T47D (cell line): Measurements from ENCODE around the gene MPHOSPH9.
"Not testable (repeated sequence)": the region's sequence is repeated elsewhere in the genome, so short reads cannot be mapped to it uniquely, and the experiment has no call there.

Experiments
- DNase-seq, 2 experiments: peaks; one replicate each; pipeline versions ENCODE4 v3.0.0 to v3.0.0-alpha.2; 2011 to 2012; ENCODE audit warnings: low read depth in 1 of 2, low spot score in 1 of 2
- JUND ChIP-seq: IDR thresholded peaks from 2 replicates; pipeline ENCODE4 v1.6.1; 2012; ENCODE audit warnings: low read depth
- in situ Hi-C: cut with HindIII; loops from 2 replicates; pipeline ENCODE4 v1.10.0; 2016; ENCODE audit warnings: low sequenced_read_pairs, low pct_unique_long_range_greater_than_20kb

Gene MPHOSPH9

DNA sequence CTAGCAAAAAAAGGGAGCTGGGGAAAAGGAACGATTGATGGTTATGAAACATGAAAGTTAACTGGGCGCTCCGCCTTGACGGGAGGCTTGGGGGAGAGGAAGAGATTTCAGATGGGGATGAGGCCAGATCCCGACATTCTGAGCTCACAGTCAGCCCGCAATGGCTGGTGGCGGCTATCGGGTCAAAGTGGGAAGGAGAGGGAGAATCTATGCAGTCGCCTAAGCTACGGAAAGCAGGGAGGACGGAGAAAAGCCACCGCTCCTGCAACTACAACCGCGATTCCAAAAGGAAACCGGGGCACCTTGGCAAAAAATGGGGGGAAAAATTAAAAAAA, 502 bp downstream of the MPHOSPH9 start:
- no peak for TF ChIP-seq JUND
- no peak for DNase-seq
- in situ Hi-C loops: no loop called here

DNA sequence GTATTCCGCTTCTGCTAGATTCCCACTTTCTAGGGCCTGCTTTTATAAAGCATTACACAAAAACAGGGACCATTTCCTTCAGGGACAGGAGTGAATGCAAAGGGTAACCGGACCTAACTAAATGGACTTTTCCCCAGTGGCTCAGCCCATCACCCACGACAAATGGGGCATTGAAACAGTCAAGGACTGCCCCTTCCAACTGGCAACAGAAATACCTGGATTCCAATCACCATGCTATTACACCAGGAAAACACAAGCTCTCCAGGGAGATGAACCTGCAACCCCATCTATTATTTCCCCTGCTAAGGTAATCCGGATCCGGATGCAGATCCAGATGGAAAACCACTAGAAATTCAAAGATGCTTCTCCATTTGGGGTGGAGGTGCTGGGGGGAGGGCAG, 1.0 kb downstream of the MPHOSPH9 start:
- in situ Hi-C loops: no loop called here
- DNase-seq: peak in 1 of 2 experiments; percentile 24
- TF ChIP-seq JUND: no peak

DNA sequence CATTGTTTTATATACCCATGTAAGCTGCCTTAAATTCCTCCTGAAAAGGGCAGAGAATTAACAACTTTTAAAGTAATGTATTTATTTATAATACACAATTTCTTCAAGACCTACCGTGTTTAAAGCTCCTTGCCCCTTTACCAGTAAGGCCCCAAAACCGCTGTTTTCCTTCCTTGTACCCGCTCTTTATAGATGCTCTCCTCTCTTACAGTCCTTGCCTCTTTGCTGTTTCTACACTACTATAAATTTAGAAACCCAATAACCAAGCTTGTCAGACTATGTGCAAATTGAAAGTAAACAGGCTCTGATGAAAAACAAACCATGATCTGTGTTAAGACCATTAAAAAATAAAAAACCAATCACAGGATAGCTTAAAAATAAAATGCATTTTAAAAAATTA, 3.9 kb downstream of the MPHOSPH9 start:
- in situ Hi-C loops: no loop called here
- no peak for DNase-seq
- TF ChIP-seq JUND: no peak

DNA sequence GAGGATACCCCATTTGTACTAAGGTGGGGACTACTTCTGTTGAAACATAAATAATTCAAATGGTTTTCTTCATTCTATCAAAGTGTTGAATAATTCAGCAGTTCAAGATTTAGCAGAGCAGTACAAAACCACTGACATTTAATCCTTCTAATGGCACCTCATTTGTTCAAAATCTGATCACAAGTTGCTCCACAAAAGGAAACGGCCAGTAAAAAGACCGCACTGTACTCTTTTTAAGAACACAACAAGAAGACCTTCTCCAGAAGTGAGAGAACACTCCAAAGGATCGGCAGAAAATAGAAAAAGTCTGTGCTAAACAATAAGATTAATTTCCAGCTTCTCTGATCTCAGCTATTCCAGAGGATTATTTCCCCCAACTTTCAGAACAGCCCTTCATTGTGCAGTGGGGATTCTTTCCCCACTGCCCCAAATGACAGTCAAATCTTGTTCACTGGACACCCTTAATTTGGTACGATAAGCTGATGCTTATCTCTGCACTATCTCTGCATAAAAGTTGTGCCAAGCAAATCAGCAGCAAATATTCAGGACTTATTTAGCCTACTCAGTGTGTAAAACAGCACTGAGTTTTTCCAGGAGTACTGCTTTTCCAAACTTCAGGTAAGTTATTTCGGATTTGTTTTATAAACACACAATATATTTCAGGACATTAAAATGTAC, 5.2 kb downstream of the MPHOSPH9 start:
- in situ Hi-C loops: no loop called here
- no peak for TF ChIP-seq JUND

DNA sequence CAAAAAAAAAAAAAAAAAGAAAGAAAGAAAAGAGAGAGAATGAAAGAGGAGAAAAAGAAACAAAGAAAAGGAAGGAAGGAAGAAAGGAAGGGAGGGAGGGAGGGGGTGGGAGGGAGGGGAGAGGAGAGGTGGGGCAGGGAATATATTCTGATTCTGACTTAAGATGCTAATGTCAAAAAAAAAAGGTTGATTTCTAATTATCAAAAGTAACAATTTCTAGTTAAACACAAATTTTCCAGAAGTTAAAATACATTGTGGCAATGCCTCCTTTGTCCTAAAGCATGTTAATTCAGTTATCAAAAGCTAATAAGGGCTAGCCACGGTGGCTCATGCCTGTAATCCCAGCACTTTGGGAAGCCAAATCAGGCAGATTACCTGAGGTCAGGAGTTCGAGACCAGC, 7.5 kb downstream of the MPHOSPH9 start:
- no peak for DNase-seq
- in situ Hi-C loops: no loop called here
- no peak for TF ChIP-seq JUND

More for the DNA sequence above, 5.2 kb downstream of the MPHOSPH9 start:
- no peak for DNase-seq

DNA sequence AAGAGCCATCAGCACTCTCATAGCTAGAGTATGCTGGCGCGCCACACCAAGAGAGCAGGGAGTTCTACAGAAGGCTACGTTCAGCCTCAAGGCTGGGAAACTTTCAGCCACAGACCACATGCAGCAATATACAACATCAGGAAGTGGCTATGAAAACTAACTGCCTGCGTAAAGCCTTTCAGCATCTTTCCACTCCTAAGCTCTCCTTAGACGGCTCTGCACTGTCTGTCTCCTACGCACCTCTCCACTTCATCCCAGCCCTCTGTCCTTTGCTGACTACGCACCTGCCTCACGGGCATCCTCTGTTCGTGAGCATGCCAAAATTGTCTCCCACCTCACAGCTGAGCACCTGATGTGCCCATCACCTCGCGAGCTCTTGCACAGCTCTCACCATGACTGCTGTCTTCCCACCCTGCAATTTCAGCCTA, 9.7 kb downstream of the MPHOSPH9 start:
- no peak for DNase-seq
- TF ChIP-seq JUND: no peak
- in situ Hi-C loops: no loop called here

DNA sequence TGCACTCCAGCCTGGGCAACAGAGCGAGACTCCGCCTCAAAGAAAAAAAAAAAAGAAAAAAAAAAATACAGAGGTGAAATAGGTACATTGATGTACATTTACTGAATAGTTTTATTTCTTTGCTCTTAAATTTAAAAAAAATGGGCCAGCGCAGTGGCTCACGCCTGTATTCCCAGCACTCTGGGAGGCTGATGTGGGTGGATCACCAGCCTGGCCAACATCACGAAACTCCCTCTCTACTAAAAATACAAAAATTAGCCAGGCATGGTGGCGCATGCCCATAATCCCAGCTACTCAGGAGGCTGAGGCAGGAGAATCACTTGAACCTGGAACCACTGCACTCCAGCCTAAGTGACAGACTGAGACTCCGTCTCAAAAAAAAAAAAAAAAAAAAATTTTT, 25.1 kb downstream of the MPHOSPH9 start:
- DNase-seq, in situ Hi-C loops: not testable (repeated sequence)

DNA sequence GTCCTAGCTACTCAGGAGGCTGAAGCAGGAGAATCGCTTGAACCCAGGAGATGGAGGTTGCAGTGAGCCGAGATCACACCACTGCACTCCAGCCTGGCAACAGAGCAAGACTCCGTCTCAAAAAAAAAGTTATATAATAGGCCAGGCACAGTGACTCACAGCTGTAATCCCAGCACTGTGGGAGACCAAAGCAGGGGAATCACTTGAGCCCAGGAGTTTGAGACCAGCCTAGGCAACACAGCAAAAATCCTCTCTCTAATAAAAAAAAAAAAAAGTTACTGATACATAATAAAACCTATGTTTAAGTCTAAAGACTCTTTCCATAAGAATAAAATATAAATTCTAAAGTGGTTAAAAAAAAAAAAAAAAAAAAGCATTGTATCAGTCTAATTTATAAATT, 26.1 kb downstream of the MPHOSPH9 start:
- not testable (repeated sequence) for DNase-seq

DNA sequence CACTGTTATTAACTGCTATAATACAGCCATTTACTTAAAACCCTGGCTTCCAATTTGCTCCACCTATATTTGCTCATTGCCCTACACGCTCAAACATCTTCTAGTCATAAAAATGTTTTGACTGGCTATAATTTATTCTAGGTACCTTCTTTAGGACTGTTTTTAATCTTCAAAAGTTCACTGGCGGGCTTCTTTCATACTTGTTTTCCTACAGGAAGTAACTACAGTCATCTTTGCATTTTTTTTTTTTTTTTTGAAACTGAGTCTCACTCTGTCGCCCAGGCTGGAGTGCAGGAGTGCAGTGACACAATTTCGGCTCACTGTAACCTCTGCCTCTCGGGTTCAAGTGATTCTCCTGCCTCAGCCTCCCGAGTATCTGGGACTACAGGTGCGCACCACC, 32.5 kb downstream of the MPHOSPH9 start:
- DNase-seq: no peak
- in situ Hi-C loops: no loop called here
- no peak for TF ChIP-seq JUND

More for the DNA sequence above, 26.1 kb downstream of the MPHOSPH9 start:
- in situ Hi-C loops: not testable (repeated sequence)

DNA sequence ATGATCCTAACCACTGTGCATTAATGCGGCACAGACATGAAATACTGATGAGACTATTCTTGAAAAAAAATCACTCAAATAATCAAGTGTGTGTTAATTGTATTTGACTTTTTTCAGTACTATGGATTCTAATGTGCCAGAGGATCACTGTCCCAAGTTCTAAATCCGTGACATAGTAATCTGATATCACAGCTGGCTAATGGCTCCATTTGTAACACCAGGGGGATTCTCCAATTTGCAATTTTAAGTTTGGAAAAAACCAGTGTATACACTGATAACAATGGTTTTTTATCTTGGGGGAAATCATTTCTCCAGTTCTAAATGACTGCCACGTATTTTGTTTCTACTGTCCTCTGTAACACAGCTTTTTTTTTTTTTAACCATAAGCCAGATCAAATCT, 33.0 kb downstream of the MPHOSPH9 start:
- no peak for DNase-seq
- TF ChIP-seq JUND: no peak
- in situ Hi-C loops: no loop called here

DNA sequence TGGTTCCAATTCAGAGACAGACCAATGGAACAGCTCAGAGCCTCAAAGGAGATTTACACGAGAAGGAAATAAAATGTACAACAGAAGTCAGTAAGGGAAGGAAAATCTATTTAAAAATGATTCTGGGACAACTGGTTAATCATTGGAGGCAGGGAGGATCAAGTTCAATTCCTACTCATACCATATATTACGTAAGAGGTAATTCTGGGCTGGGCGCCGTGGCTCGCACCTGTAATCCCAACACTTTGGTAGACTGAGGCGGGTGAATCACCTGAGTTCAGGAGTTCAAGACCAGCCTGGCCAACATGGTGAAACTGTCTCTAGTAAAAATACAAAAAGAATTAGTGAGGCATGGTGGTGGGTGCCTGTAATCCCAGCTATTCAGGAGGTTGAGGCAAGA, 45.3 kb downstream of the MPHOSPH9 start:
- in situ Hi-C loops: no loop called here
- TF ChIP-seq JUND: no peak

DNA sequence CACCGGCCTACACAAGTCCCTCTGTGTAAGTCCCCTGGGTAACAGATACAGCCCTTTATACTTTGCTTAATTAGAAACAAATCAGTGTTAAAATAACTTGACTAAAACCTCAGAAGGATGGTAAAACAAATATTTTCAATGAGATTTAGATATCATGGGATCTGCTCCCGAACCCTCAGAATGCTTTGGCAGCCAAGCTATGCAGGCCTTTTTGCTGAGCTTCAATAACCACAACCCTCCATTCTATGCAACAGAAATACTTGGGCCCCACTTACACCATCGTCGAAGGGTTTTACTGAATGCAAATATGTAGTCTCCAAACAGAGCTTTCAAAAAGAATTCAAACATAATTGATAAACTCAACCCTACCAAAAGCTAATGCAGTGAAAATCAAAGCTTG, 52.8 kb downstream of the MPHOSPH9 start:
- DNase-seq: no peak
- no peak for TF ChIP-seq JUND
- in situ Hi-C loops: no loop called here

More for the DNA sequence above, 45.3 kb downstream of the MPHOSPH9 start:
- DNase-seq: no peak

DNA sequence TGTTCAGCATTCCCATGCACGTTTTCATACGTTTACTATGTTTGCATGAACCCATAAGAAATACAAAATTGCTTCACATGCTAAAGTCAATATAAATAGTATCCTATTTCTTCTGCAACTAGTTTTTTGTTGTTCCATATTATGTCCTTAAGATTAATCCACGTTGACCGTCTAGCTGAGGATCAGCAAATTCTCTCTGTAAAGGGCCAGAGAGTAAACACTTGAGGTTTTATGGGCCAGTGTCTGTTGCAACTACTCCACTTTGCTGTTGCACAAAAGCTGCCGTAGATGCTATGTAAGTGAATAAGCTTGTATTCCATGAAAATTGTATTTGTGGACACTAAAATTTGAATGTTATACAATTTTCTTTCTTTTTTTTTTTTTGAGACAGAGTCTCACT, 61.0 kb downstream of the MPHOSPH9 start:
- DNase-seq: no peak
- in situ Hi-C loops: no loop called here
- TF ChIP-seq JUND: no peak

DNA sequence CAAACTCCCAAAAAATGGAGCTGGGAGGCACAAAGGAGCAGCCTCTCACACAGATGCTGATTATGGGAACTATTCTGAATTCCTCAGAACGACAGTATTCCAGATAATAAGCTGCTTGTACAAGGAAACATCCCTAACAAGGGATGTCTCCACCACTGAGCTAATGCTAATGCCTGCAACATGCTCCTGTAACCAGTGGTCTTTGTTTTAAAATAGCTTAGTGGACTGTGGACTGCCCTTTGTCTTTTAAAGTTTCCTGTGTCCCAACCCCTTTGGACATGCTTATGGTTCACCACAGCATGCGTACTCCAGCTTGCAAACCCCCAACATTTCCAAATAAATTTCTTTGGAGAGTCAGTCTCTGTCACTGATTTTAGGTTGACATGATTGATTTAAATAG, 65.6 kb downstream of the MPHOSPH9 start:
- no peak for TF ChIP-seq JUND
- DNase-seq: no peak
- in situ Hi-C loops: no loop called here

DNA sequence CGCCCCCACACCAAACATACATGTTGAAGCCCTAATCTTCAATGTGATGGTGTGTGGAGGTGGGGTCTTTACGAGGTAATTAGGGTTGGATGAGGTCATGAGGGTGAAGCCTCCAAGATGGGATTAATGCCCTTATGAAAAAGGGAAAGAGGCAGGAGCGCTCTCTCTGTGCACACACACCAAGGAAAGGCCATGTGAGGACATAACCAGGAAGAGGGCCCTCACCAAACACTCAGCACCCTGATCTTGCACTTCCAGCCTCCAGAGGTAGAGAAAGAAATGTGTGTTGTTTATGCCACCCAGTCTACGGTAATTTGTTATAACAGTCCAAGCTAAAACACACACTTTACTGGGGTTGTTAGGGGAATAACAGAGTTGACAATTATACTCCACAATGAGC, 67.4 kb downstream of the MPHOSPH9 start:
- in situ Hi-C loops: no loop called here
- TF ChIP-seq JUND: no peak
- no peak for DNase-seq
